SK-N-MC (cell line): ENCODE measurements around the gene RIPOR3.

Source experiments
- EZH2 ChIP-seq: fragments of 200-600 bp; sonication (generic); IDR thresholded peaks from one replicate; pipeline ENCODE4 v1.6.1; 2017; ENCODE audit warnings: antibody characterized with exemption
- FOXP2 ChIP-seq: optimal IDR thresholded peaks from 2 replicates; pipeline ENCODE3; 2011; ENCODE audit warnings: mild to moderate bottlenecking, moderate library complexity; ENCODE audit not compliant: insufficient read depth; ENCODE audit errors: extremely low read length, control extremely low read depth
- POLR2AphosphoS5 ChIP-seq: IDR thresholded peaks from 2 replicates; pipeline ENCODE4 v1.6.1; 2012; ENCODE audit warnings: mild to moderate bottlenecking, low read depth, low read length, borderline replicate concordance

- TF ChIP-seq FOXP2 (no peak), POLR2AphosphoS5 (no peak), EZH2 (no peak)
These were observed 133.7 kb downstream of the RIPOR3 start for GRCh38 chr20:50557549-50558134.
